ENCODE results near the gene APBB1IP.

DNA sequence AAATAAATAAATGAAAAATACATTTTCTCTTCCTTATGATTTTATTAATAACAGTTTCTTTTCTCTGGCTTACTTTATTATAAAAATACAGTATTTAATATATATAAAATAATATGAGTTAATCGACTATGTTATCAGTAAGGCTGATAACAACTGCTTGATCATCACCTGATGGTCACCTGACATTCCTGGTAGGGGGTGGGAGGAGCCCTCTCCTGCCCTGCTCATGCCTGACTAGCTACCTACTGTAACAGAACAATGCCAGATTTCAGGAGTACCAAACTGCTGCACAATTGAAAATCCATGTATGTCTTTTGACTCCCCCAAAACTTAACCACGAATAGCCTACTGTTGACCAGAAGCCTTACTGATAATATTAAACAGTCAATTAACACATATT, 1.3 kb upstream of the APBB1IP start:
- TF ChIP-seq, protein P1, sequence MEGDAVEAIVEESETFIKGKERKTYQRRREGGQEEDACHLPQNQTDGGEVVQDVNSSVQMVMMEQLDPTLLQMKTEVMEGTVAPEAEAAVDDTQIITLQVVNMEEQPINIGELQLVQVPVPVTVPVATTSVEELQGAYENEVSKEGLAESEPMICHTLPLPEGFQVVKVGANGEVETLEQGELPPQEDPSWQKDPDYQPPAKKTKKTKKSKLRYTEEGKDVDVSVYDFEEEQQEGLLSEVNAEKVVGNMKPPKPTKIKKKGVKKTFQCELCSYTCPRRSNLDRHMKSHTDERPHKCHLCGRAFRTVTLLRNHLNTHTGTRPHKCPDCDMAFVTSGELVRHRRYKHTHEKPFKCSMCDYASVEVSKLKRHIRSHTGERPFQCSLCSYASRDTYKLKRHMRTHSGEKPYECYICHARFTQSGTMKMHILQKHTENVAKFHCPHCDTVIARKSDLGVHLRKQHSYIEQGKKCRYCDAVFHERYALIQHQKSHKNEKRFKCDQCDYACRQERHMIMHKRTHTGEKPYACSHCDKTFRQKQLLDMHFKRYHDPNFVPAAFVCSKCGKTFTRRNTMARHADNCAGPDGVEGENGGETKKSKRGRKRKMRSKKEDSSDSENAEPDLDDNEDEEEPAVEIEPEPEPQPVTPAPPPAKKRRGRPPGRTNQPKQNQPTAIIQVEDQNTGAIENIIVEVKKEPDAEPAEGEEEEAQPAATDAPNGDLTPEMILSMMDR (IDR thresholded peaks at IDR 0.05): no peak
- no peak for TF ChIP-seq EZH2 (IDR thresholded peaks at IDR 0.05; ENCODE audit: borderline replicate concordance, insufficient read depth, low read depth, low read length, poor library complexity, severe bottlenecking)

Data from B cell (primary cell).